Pulmonary artery endothelial cell (primary cell): ENCODE data around the gene STAM. TPM values are rescaled to one million over a fixed set of nuclear protein-coding genes. Genes with fewer than 3 reads are reported as not detected.

ENCODE experiments used
- DNase-seq: peaks from one replicate; pipeline ENCODE4 v3.0.0-alpha.2; 2011; ENCODE audit warnings: low read depth, low spot score
- total RNA-seq: library from RNA; depleted of rRNA; stranded (reverse); fragments of >200 nt; gene quantifications from 2 replicates; pipeline ENCODE4 v1.2.3, GENCODE V29; 2014

Gene STAM
- total RNA-seq, 1 donor from 2014 or later: 12.5 TPM

- DNase-seq: no peak
Observed at GRCh38 chr10:17730667-17731066, 86.7 kb downstream of the STAM start.

DNA sequence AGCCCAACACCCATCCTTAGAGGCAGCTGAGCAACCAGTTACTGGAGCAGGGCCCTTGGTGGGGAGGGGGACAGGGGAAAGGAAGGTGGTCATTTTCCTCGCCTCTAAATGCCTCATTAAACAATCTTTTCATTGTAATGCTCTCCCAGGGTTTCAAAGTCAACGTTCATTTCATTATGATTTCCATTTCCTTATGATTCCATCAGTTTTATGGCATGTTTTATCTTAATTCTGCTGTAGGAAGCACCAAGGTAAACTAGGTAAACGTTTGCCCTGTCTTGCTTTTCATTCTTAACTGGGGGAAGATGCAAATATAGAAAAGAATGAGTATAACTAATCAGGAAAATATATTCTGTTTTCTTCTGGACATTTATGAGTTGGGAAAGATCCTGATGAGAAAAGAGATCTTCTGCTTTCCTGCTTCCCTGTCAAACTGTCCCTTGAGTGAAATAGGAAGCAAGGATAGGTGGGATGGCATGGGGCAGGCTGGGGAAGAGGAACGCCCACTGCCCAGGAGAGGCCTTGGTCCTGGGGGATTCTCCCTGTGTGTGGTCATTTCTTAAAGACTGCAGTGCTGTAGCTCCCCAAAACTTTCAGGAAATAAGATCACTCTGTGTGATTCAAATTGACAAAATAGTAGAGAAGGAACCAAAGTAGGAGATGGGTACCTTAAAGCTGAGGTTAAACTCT is 87.5 kb downstream of the STAM start:
- no peak for DNase-seq

DNA sequence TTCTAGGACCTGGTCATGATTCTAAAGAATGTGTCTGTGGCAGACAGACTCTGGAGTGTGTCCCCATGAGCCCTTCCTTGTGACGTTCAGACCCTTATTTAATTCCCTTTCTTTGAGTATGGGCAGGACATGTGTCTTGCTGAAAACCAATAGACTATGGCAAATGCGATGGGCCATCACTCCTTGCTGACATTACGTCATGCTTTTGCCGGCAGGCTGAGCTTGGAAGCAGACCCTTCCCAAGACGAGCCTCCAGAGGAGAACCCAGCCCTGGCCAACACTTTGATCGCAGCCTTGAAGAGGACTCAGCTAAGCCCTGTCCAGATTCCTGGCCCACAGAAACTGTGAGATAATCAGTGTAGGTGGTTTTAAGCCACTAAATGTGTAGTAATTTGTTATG is 89.7 kb downstream of the STAM start:
- no peak for DNase-seq

GRCh38 chr10:17734432-17735080 is 90.6 kb downstream of the STAM start:
- no peak for DNase-seq

- peak; percentile 50 for DNase-seq
Observed at GRCh38 chr10:17735166-17735941, 91.4 kb downstream of the STAM start.

- DNase-seq: no peak
Observed at GRCh38 chr10:17736223-17736622, 92.3 kb downstream of the STAM start.

- DNase-seq: no peak
Observed at GRCh38 chr10:17737027-17737965, 93.3 kb downstream of the STAM start.

DNA sequence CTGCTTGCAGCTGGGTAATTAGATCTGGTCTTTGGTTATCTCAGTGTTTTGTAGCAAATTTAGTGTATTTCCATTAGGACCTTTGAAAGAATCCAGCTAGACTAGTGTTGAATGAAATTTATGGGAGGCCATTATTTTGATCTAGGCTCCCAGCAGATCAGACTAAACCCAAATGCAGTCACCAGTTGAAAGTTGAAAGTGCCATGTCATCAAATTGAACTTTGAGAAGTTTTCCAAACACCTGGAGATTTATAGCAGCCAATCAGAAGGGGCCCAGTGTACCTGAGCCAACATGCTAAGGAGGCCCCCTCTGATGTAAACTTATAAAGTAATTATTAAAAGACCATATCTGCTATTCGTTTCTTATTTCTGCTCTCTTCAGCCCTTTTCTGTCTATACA is 96.7 kb downstream of the STAM start:
- DNase-seq: no peak

DNA sequence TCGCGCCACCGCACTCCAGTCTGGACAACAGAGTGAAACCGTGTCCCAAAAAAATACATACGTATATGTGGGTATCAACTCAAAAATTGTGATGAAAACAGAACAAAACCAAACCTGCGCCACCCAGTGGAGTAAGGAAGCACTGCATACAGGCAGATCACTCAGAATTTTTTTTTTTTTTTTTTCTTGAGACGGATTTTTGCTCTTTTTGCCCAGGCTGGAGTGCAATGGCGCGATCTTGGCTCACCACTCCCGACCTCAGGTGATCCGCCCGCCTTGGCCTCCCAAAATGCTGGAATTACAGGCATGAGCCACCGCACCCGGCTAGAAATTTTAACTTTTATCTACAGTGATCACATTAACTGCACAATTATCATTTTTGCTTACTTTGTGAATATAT is 99.0 kb downstream of the STAM start:
- DNase-seq: no peak

DNA sequence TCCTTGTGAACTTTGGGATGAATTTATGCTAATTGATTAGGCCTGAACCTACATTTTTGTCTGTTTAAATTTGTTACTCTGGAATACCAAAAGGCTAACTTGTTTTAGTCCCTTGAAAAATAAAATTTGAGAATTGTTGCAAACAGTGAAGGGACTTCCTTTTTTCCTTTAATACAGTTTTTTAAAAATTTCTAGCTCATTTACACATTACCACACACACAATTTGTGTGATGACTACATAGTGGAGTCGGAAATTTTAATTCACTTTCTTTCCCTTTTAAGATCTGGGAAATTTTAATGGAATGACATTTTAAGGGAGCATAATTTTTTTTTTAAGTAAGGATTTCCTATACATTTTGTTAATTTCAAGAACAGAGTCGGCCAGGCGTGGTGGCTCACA is 99.5 kb downstream of the STAM start:
- DNase-seq: no peak

- DNase-seq: peak; percentile 63
Observed at GRCh38 chr10:17744341-17744861, 100.5 kb downstream of the STAM start.

GRCh38 chr10:17747883-17748550 is 104.1 kb downstream of the STAM start:
- DNase-seq: no peak

DNA sequence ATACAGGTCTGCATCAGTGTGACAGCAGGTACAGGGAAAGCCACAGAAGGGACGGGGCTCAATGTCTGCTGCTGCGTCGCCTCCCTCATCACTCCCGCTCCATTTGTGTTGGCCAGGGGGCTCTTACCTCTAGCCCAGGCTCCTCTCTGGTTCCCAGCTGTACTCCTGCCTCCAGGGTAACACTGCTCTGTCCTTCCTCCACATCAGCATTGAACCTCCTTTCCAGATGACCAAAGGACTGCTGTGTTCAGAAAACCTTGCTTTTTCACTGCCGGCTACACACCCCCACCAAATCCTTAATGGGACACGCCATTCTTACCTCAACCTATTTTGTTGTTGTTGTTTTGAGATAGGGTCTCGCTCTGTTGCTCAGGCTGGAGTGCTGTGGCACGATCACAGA is 105.9 kb downstream of the STAM start:
- DNase-seq: no peak

DNA sequence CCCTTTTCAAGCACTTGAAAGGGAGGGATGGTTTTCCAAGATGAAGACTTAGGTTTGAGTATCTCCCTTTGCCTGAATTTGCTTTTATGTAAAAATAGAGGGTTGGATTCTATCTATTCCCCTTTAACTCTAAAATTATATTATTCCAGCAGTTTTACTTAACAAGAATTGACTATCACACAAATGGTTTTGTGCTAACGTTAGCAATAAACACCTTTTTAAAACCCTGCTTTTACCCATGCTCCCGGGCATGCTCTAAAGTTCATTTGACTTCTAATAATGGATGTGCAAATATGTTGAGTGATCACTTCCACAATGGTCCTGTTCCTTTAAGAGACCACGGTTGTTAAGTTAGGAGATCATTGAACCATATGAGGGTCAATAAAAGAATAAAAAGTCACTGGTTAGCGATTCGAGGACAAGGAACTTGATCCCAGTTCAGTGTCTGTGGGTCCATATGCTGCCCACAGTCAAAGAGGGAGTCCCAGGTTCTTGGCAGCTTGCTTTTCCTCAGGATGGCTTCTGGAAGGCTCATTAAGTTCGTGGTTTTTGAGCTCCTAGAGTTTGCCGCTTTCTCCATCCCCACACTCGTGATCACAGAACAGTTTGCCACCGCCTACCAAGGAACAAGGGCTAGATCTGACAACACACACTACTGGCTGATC is 108.0 kb downstream of the STAM start, which contains the start of gene TMEM236:
Gene TMEM236, plus strand, starts transcription at position 421 of the 665 bp plus-strand sequence. Its CDS starts 95 bp downstream, at position 516.
- no peak for DNase-seq

DNA sequence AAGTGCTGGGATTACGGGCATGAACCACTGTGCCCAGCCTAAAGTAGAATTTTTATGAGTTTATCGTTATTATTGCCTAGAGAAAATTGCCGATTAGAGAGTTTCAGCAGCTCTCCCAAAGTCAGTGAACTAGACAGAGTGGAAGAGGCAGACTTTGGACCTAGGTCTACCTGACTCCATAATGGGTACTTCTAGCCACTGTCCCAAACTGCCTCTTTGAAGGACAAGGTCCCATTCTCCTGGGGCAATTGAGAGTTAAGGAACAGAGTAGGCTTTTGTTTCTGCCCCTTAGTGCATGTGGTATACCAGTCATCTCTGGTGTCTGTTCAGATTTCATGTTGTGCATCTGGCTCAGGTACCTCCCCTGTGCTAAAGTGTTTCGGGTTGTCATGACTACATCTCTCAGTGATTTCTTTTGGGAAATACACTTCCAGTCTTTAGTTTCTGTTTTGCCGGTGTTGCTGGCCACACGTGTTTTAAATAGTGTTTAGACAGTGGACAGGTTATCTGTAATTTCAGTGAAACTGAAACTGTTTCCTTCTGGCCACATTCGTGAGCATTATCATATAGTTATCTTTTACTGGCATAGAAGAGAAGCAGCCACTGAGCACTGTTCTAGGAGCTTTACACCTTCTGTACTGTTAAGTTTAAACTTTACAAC is 112.7 kb downstream of the STAM start:
- no peak for DNase-seq

DNA sequence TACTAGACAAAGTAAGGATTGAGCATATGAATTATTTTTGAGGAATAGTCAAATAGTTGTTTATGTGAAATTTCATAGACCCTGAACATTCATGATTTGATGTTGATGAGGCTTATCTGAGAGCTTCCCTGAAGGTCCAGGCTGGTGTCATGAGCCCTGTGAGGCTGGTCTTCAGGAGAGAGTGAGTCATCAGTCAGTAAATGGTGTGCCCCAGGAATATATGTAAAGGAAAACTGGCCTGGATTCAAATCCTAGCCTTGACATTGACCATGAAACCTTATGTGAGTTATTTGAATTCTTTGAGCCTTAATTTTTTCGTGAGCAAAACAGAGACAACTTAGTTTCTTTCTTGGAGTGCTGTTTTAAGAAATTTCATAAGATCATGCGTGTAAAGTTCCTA is 114.2 kb downstream of the STAM start:
- no peak for DNase-seq

DNA sequence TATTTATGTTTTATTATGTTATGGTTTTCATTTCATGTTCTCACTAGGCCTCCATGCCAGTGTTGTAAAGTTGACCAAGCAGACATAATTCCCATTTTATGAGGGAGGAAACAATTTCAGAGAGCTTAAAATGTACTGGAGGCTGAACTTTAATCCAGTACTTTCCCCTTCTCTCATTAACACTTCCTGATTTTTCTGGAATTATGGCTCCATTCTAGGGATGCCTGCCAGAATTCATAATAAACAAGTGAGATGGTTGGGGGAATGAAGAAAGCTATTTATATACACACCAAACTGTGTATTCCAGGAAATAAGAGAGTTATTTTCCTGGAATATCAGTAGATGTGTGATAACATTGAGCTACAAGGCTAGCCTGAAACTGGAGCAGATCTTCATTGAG is 114.9 kb downstream of the STAM start:
- DNase-seq: peak; percentile 56

GRCh38 chr10:17764142-17764541 is 120.2 kb downstream of the STAM start:
- DNase-seq: no peak

- DNase-seq: no peak
Observed at GRCh38 chr10:17765602-17766001, 121.7 kb downstream of the STAM start.
